ENCODE measurements around the gene CDC20B.

The CDC20B gene

DNA sequence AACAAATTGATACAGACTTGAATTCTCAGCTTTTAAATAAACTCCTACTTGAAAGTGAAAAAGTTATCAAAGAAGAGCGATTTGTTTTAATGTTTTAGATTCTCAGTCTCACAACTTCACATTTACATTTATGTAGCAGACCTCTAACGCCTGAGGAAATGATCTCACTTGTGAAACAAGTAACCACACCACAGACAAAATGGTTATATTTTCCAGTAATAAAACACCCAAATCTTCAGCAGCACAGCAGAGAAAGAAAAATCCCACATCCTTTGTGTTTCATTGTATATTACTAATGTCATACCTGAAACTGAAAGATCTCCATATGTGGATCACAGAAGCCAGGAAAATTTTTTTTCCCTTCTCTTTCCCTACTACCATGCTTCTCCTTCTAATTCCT is 100.3 kb downstream of the CDC20B start:
- no peak overlapping the region for H3K27ac ChIP-seq
- TF ChIP-seq, protein P1, sequence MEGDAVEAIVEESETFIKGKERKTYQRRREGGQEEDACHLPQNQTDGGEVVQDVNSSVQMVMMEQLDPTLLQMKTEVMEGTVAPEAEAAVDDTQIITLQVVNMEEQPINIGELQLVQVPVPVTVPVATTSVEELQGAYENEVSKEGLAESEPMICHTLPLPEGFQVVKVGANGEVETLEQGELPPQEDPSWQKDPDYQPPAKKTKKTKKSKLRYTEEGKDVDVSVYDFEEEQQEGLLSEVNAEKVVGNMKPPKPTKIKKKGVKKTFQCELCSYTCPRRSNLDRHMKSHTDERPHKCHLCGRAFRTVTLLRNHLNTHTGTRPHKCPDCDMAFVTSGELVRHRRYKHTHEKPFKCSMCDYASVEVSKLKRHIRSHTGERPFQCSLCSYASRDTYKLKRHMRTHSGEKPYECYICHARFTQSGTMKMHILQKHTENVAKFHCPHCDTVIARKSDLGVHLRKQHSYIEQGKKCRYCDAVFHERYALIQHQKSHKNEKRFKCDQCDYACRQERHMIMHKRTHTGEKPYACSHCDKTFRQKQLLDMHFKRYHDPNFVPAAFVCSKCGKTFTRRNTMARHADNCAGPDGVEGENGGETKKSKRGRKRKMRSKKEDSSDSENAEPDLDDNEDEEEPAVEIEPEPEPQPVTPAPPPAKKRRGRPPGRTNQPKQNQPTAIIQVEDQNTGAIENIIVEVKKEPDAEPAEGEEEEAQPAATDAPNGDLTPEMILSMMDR (IDR thresholded peaks at IDR 0.05) = no peak
- TF ChIP-seq ZFX (IDR thresholded peaks at IDR 0.05; ENCODE audit: borderline replicate concordance) = no peak

DNA sequence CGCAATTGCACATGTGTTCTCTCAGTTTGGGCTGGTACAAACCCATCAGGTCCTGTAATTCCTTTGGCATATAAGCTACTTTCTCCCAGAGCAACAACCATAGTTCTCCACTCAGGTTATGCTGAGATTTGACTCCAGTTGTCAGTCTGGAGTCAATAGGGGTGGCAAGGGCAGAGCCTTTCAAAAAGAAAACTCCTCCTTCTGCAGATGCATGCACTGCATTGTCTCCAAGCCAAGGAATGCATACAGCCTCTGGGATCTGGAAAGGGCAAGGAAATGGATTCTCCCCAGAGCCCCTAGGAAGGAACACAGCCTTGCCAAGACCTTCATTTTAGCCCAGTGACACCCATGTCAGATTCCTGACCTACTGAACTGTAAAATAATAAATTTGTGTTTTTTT is 101.6 kb downstream of the CDC20B start:
- no peak overlapping the region for H3K27ac ChIP-seq
- TF ChIP-seq, protein P1 (IDR thresholded peaks at IDR 0.05) = no peak
- TF ChIP-seq ZFX (IDR thresholded peaks at IDR 0.05; ENCODE audit: borderline replicate concordance) = no peak

DNA sequence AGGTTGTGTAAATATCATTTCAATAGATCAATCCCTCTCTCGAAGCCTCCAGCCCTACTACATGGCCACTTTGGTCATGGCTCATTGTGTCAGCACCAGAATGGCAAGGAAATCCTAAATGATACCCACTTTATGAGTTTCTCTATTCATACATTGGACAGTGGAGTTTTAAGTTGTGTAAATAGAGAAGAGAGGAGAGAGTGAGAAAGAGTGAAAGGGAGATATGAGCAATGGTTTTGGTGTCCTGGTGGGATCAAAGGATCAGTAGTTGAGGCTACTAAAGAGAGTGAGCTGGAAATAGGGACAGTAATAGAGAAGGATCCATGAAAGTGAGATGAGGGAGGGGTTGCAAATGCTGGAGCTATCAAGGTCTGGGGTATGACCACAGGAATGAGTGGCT is 102.0 kb downstream of the CDC20B start:
- no peak for TF ChIP-seq ZFX (IDR thresholded peaks at IDR 0.05; ENCODE audit: borderline replicate concordance)
- TF ChIP-seq, protein P1 (IDR thresholded peaks at IDR 0.05) = no peak
- H3K27ac ChIP-seq = no peak overlapping the region

DNA sequence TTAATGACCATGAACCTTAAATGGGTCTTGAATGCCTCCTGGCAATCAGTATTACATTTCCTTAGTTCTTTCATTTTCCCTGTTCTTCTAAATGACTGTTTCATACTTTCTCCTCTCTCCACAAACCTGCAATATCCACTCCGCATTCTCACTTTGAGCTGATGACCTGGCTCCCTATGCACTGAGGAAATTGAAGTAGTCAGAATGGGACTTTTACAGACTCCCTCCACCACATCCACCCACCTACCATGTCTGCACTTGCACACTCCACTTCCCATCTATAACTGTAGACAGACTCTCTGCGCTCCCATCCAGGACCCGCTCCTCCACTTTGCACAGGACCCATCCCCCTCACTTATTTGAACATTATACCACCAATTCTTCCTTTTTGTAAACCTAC is 106.7 kb downstream of the CDC20B start:
- TF ChIP-seq ZFX (IDR thresholded peaks at IDR 0.05; ENCODE audit: borderline replicate concordance) = no peak
- TF ChIP-seq, protein P1 (IDR thresholded peaks at IDR 0.05) = no peak
- no peak overlapping the region for H3K27ac ChIP-seq

DNA sequence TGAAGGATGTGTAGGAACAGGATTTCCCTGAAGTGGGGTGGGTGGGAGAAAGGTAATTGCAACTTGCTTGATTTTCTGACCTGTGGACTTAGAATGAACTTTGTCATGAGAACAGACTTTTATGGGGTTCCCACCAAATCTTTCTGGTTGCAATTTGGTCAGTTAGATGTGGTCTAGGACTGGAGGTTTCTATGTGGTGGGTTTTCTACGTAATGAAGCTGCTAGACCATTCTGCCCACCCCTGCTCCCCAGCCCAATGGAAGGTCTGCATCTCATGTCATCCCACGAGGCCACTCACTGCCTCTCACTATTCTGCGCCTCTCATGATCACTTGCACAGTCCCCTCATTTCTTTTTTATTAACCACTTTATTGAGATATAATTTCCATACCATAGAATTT is 108.5 kb downstream of the CDC20B start:
- H3K27ac ChIP-seq = no peak overlapping the region
- TF ChIP-seq ZFX (IDR thresholded peaks at IDR 0.05; ENCODE audit: borderline replicate concordance) = no peak
- TF ChIP-seq, protein P1 (IDR thresholded peaks at IDR 0.05) = no peak

DNA sequence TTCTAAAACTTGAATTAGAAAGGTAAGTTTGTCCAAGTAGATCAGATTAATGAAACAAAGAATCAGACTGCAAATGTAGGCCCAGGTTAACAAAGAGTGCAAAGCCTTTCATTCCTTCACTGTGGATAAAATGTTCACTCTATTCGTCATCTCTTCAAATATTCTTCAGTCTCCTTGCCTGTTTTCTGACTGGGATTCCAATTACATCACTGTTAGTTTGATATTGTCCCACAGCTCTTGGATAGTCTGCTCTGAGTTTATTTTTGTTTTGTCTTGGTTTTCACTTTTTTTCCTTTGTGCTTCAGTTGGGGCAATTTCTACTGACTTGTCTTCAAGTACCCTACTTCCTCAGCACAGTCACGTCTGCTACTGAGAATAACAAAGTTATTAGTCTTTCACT is 109.1 kb downstream of the CDC20B start:
- H3K27ac ChIP-seq = no peak overlapping the region
- TF ChIP-seq, protein P1 (IDR thresholded peaks at IDR 0.05) = no peak
- no peak for TF ChIP-seq ZFX (IDR thresholded peaks at IDR 0.05; ENCODE audit: borderline replicate concordance)

DNA sequence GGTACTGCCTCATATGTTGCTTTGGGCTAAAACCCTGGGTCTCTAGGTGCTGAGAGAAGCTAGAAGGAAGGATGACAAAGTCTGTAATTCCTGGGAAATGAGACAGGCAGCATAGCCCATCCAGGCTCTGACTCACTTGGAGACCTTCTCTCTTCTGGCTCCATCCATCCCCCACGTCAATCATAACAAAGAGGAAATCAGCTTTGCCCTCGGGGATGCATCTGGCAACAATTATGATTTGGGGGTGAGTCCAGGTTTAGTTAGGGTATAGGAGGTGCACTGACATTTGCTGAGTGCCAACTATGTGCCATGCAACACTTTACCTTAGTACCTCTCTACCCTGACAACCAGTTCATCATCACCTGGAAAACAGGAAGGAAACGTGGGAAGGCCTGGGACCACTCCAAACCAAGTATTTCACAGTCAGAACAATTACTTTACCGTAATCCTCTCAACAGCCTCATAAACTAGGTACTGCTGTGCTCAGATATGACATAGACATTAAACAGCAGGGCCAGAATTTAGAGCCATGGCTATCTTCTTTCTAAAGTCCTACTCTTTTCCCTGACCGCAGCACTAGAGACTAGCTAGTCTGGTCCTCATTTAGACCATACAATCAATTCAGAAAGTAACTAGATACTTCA is 109.6 kb downstream of the CDC20B start:
- H3K27ac ChIP-seq = no peak overlapping the region
- TF ChIP-seq, protein P1 (IDR thresholded peaks at IDR 0.05) = no peak
